GM04504 (cell line): Measurements from ENCODE around the gene CDK5.
A peak's percentile ranks its signal among the peaks of the same experiment; 100 is the strongest.
"Not testable (repeated sequence)": the region's sequence is repeated elsewhere in the genome, so short reads cannot be mapped to it uniquely, and the experiment has no call there.

Experiments
- DNase-seq: peaks from one replicate; pipeline ENCODE4 v3.0.0-alpha.2; 2012; ENCODE audit warnings: low read depth

The CDK5 gene

DNA sequence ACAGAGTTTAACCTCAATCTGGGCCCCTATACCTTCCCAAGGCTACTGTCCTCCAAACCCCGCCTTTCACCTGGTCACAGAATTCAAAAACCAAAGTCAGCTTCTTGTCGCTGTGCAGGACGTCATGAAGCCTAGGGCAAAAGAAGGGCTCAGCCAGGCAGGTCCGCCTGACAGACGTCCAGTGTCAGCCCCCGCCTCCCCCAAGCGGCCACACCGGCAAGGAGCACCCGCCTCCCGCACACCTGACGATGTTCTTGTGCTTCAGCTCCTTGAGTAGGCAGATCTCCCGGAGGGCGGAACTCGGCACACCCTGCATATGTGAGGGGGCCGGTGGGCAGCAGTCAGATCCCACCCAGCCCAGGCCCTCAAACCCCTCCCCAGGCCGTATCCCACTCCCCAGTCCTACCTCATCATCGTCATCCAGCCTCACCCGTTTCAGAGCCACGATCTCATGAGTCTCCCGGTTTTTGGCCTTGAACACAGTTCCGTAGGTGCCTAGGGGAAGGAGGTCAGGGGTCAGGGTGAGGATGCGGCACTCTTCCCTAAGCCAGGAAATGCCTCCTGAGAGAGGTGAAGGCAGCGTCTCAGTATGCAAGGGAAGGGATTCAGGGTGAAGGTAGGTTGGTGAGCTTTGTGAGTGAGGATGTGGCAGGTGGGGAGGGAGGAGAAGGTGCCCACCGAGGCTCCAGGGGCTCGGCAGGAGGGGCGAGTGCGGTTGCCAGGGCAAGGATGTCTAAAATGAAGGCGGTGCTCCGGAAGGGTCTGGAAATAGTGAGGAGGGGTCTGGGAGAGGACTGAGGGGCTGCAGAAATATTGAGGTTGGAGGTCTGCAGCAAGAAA lies 811 bp downstream of the CDK5 start:
- DNase-seq = no peak

- no peak for DNase-seq
Measured at GRCh38 chr7:151056283-151056665, 1.4 kb downstream of the CDK5 start.

DNA sequence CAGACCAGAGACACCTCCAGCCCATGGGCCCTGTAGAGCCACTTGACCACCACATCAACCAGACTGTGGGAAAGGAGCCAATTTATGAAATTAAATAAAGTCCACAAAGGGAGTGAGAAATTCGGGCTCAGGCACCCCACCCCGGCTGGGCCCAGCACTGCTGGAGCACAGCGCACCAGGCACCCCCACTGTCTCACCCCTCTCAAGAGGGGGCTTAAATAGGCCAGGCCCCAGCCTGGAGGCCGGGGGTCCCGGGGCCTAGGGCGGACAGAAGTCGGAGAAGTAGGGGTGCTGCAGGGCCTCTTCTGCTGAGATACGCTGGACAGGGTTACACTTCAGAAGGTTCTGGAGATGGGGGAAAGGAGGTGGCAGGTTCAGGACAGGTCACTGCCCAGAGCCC lies 3.9 kb downstream of the CDK5 start:
- no peak for DNase-seq

- DNase-seq = no peak
Measured at GRCh38 chr7:151053096-151053495, 4.6 kb downstream of the CDK5 start.

DNA sequence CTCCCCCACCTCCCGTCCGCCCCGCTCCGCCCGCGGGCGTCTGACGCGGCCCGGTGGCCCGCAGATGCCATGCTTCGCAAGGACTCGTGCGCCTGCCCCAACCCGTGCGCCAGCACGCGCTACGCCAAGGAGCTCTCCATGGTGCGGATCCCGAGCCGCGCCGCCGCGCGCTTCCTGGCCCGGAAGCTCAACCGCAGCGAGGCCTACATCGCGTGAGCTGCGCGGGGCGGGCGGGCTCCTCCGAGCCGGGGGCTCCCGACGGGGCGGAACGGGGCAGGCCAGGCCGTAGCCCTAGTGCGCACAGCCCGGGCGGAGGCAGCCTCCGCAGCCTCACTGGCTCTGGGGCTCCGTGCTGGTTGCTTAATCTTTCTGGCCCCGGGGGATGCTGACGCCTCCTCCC lies 6.6 kb downstream of the CDK5 start:
- no peak for DNase-seq

DNA sequence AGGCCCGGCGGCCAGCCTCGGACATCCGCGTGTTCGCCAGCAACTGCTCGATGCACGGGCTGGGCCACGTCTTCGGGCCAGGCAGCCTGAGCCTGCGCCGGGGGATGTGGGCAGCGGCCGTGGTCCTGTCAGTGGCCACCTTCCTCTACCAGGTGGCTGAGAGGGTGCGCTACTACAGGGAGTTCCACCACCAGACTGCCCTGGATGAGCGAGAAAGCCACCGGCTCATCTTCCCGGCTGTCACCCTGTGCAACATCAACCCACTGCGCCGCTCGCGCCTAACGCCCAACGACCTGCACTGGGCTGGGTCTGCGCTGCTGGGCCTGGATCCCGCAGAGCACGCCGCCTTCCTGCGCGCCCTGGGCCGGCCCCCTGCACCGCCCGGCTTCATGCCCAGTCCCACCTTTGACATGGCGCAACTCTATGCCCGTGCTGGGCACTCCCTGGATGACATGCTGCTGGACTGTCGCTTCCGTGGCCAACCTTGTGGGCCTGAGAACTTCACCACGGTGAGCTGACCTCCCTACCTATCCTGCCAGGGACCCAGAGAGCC lies 8.7 kb downstream of the CDK5 start:
- no peak for DNase-seq

DNA sequence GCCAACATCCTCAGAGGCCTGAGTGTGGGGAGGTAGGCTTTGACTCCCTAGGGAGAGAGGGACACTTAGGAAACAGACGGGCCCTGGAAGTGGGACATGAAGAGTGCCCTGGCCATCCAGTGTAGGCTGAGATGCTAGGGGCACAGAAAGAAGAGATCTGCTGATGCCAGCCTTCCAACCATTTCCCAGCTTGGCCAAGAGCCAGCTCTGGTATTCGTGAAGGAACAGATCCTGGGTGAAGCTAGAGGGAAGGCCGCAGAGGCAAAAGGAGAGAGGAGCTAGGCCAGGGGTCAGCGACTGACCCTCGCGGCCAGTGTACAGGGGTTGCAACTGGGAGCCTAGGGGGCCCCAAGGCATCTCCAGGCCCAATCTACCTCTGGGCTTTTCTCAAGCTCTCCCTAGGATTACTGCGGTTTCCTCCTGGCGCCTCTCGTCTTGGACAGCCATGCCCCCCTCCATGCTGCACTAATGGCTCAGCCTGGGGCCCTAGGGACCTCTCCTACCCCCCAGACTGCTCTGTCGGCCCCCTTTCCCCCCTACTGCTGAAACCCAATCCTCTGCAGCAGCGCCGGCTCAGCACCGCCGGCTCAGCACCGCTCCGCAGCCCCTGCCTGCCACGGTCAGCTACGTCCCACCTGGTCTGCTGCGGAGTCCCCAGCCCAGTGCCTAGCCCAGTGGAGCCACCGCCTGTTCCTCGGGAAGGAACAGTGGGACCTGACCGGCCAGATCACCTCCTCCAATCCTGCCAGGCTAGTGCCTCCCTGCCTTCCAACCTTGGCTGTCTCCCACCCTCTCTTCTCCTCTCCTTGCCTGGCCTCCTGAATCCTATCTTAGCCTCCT lies 9.5 kb downstream of the CDK5 start, which contains the start of gene ASIC3:
Gene ASIC3 (plus strand): TSS at position 556 of the 840 bp plus-strand sequence. CDS start 355 bp downstream, outside the sequence.
- no peak for DNase-seq

- no peak for DNase-seq
Measured at GRCh38 chr7:151046603-151047573, 10.8 kb downstream of the CDK5 start.

DNA sequence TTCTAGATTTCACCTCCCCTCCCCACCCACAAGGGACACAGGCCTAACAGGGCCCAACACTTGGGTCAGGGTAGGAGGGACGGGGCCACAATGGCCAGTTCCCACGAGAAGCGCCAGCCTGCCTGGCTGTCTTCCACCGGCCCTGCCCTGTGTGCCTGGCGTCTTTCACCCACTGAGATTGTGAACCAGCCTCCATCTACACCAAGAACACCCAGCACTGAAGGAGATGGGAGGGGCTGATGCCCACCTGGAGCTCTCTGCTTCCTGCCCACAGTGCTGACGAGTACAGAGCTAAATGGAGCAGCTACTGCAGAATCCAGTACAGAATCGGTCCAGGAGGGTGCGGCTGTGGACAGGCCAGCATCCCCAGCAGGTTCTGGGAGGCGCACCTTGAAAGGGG lies 11.7 kb downstream of the CDK5 start:
- no peak for DNase-seq

GRCh38 chr7:151045262-151045661 lies 12.4 kb downstream of the CDK5 start:
- no peak for DNase-seq

DNA sequence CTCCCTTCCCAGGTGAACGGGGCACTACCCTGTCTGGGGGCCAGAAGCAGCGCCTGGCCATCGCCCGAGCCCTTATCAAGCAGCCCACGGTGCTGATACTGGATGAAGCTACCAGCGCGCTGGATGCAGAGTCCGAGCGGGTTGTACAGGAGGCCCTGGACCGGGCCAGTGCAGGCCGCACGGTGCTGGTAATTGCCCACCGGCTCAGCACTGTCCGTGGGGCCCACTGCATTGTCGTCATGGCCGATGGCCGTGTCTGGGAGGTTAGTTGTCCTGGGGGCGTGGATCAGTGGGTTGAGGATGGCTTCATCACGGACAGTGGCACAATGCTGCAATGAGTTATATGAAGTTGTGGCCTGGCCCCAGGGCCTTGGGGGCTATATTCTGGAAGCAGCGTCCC lies 13.7 kb downstream of the CDK5 start:
- DNase-seq = no peak

- DNase-seq = not testable (repeated sequence)
Measured at GRCh38 chr7:151043449-151043848, 14.2 kb downstream of the CDK5 start.

DNA sequence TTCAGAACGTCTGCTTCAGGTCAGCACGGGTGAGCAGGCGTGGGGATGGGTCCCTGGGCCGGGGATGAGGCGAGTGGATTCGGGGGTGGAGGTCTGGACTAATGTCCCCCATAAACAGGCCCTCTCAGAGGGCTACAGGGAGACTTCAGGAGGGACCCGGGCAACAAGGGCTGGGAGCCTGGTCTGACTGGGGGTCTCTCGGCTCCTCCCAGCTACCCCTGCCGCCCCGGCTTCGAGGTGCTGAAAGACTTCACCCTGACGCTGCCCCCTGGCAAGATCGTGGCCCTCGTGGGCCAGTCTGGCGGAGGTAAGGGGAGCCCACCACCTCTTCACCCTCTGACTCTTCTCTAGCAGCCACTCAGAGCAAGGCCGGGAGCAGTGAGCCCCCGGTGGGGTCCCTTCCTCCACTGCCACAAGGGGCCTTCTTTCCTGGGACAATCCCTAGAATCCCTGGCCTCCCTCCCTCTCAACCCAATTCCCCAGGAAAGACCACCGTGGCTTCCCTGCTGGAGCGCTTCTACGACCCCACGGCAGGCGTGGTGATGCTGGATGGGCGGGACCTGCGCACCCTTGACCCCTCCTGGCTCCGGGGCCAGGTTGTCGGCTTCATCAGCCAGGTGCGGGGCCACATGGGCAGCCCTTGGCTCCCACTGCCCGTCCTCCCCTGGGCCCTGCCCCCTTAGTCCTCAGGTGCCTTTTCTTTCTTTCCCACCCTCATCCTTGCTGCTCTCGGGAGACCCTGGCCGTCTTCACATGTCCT lies 16.9 kb downstream of the CDK5 start:
- DNase-seq = no peak

GRCh38 chr7:151039850-151040548 lies 17.7 kb downstream of the CDK5 start:
- DNase-seq = no peak

GRCh38 chr7:151038951-151039849 lies 18.5 kb downstream of the CDK5 start:
- peak; percentile 63 for DNase-seq

- no peak for DNase-seq
Measured at GRCh38 chr7:151035902-151036301, 21.8 kb downstream of the CDK5 start.

DNA sequence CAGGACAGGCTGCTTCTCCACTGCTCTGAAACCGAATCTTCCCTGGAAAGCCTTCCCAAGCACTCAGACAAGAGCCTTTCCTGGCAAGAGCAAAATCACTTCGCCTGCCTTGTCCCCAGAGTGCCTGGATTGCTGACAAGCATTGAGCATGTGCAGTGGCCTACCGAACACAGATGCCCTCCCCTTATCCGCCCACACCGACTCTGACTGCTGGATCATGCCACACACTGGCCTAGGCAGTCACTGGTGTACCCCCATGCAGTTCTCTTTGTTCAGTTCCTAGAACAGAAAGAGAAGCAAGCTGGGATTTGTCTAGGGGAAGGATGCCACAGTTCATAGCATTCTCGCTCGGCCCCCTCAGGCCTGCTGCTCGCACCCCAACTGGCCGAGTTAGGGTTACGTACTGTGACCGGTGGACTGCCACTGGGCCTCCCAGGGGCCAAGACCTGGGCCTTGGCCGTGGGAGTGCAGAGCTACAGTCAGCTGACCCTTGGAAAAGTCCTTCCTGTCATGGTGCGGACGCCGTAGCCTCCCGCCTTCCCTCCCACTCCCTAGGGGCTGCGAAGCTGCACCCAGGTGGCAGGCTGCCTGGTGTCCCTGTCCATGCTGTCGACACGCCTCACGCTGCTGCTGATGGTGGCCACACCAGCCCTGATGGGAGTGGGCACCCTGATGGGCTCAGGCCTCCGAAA lies 22.5 kb downstream of the CDK5 start:
- no peak for DNase-seq

- no peak for DNase-seq
Measured at GRCh38 chr7:151034312-151035025, 23.2 kb downstream of the CDK5 start.
